Activated effector memory CD4-positive, alpha-beta T cell treated with Interleukin-2 at 50 U/mL for 16 hours (primary cell): ENCODE measurements around the gene NOP9.
"Not testable (repeated sequence)": the region's sequence is repeated elsewhere in the genome, so short reads cannot be mapped to it uniquely, and the experiment has no call there.

Source experiments
- DNase-seq: peaks from one replicate; pipeline ENCODE4 v3.0.0-alpha.2; 2020

NOP9 gene

DNA sequence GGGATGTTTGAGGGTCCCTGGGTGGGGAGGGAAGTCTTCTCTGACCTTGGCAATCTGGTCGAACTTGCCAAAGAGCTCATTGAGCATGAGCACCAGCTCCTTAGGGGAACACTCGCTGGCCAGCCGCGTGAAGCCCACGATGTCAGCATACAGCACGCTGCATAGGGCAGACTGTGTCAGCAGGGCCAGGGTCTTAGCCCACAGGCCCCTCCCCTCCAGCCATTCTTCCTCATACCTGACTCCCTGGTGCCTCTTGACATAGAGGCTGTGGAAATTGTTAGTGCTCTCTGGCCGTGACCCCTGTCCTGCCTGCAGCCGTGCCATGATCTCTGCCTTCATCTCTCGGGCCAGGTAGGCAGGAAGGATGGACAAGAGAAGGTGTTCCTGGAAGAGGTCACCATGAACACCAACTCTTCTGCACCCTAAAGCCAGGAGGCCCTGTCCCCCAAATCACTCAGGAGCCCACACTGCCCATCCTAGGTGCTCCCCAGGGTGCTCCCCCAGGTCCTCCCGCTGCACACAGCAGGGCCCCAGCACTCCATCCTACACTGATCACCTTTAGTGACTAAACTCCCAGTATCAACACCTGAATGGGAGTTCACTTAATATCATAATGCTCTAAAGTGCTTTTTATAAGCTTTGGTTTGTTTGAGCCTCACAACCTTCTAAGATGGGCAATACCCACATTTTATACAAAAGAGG, 31.5 kb downstream of the NOP9 start:
- no peak for DNase-seq

- no peak for DNase-seq
These were observed 32.1 kb downstream of the NOP9 start for GRCh38 chr14:24331731-24332267.

GRCh38 chr14:24332268-24332993, 32.8 kb downstream of the NOP9 start:
- peak; percentile 82 for DNase-seq

- DNase-seq = no peak
These were observed 35.0 kb downstream of the NOP9 start, which contains the start of gene ADCY4 for GRCh38 chr14:24334431-24335291. ADCY4 (minus strand) TSS chr14:24335071; CDS start chr14:24334652, 419 bp downstream.

DNA sequence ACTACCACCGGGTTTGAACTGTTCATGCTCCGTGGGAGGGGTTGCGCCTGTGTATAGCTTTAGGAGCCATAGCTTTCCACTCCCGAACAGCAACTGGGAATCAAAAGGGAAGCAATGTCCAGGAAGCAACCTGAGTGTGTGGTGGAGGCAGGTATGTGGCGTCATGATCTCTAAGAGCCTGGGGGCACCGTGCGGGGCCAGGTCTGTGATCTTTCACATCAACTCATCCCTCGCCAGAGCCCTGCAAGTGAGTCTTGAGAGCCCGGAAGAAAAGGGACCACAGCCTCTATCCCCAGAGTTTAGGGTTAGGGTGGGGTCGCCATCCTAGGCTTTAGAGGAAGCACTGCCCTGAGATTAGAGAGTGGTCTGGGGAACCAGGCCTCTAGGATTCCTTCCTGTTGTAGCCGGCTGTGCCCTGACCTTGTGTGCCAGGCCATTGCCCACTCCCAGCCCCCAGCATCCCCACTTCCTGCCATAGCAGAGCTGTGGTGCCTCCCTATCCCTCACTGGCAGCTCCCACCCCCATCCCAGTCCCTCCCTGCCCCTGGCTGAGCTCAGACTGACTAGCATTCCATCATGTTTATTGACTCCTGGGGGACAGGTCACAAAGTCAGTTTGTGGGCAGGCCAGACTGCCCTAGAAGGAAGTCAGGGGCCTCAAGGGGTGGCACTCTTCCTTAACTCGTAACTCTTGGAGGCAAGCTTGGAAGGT, 36.0 kb downstream of the NOP9 start:
- no peak for DNase-seq

DNA sequence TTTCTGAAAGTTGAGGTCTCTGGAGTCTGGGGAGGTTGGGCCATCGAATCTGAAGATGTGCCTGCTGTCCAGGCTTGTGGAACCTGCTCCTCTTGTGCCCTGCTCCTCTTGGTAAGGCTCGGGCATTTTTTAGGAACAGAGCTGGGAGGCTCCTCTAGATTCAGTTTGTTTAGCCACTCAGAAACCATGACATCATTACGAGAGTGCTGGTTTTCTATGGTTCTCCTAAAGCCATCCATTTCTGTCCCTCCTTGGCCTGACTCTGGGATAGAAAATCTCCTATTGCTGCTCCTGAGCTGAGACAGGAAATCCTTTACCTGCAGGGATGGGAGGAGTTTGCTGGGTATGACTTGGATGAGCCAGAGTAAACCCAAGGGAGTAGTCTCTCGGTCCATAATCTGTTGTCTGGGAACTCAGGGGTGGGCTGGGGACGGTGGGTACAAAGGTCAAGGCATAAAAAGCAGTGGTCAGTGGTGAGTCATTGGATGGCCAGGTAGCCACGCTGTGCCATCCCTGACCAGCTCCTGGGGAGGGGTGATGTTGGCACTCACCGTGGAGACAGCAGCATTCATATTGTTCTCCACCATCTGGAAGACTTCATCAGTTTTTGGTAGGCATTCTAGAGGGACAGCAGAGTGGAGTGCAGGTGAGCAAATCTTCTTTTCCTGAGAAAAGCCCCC, 37.6 kb downstream of the NOP9 start:
- DNase-seq = no peak

DNA sequence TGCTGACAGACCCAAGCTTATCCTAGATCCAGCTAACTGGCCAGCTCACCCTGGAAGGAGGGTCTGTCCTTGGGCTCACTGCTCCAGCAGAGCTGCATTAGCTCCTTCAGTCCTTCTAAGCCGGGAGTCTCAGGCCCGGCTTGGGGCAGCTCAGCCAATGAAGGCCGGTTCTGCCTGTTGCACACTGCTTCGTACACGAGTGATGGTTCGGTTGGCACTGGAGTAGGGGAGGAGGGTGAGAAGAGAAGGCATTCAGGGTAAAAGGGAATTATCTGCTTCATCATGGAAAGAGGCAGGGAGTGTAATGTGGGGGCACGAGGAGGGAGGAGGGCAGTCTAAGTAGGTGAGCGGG, 38.1 kb downstream of the NOP9 start:
- no peak for DNase-seq

GRCh38 chr14:24338843-24339242, 39.2 kb downstream of the NOP9 start:
- DNase-seq = no peak

- peak; percentile 67 for DNase-seq
These were observed 39.9 kb downstream of the NOP9 start, which contains the start of gene RIPK3 for GRCh38 chr14:24339284-24340151. RIPK3 (minus strand) TSS chr14:24339991; CDS start chr14:24339826, 165 bp downstream.

GRCh38 chr14:24340606-24341005, 41.0 kb downstream of the NOP9 start:
- DNase-seq = no peak

- DNase-seq = no peak
These were observed 43.2 kb downstream of the NOP9 start for GRCh38 chr14:24342889-24343288.

GRCh38 chr14:24343795-24344660, 44.4 kb downstream of the NOP9 start:
- DNase-seq = no peak

GRCh38 chr14:24347134-24347533, 47.5 kb downstream of the NOP9 start:
- no peak for DNase-seq

- DNase-seq = no peak
These were observed 48.5 kb downstream of the NOP9 start for GRCh38 chr14:24348186-24348585.

DNA sequence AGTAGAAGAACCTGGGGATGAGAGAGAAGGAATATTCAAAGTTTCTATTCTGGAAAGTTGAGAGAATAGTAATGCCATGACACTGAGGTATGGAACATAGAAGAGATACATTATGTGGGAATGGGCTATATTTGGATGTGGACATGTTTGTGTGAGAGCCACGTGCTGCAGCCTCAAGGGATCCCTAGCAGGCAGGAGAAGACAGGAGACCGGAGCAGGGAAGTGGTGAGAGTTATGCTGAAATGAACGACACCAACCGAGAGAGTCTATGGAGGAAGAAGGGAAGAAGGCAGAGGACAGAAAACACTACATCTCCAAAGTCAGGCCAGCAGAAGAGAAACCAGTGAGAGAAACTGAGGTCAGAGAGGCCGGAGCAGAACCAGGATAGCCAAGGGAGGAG, 50.1 kb downstream of the NOP9 start:
- DNase-seq = no peak

GRCh38 chr14:24351517-24351916, 51.9 kb downstream of the NOP9 start:
- no peak for DNase-seq

- no peak for DNase-seq
These were observed 54.2 kb downstream of the NOP9 start for GRCh38 chr14:24353559-24354481.

- DNase-seq = not testable (repeated sequence)
These were observed 54.8 kb downstream of the NOP9 start for GRCh38 chr14:24354482-24354825.

DNA sequence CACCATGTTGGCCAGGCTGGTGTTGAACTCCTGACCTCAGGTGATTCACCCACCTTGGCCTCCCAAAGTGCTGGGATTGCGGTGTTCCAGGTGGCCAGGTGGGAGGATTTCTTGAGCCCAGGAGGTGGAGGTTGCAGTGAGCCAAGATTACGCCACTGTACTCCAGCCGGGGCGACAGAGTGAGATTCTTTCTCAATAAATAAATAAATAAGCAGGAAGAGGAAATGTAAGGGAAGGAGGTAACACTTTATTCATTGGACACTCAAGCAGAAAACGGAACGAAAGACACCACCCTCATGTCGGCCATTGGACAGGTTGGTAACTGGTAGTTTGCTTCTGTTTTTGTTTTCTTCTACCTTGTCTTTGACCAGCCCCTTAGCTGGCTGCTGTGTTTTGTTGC, 55.4 kb downstream of the NOP9 start:
- DNase-seq = no peak
